ENCODE results near the gene CLEC4G. TPM values are rescaled to one million over a fixed set of nuclear protein-coding genes. Genes with fewer than 3 reads are reported as not detected.

The CLEC4G gene
- total RNA-seq, 3 donors from 2014 or later (not counting 1 experiment from before 2014, with no cell fraction given) = not detected

GRCh38 chr19:7709932-7710460 is 21.9 kb downstream of the CLEC4G start:
- Mint-ChIP-seq H3K27ac (no peak overlapping the region), H3K4me3 (no peak overlapping the region), H3K4me1 (peaks cover 16 to 18% of the 10 kb centered on the region in 2 donors), H3K9me3 (no peaks in the 10 kb centered on the region), H3K36me3 (no peaks in the 10 kb centered on the region), H3K27me3 (ENCODE audit: low read depth in 2 of 2) (peaks cover 0 to 3% of the 10 kb centered on the region in 2 donors)
- Histone ChIP-seq H3K4me1 (ENCODE audit: control insufficient read depth, insufficient read depth, low read length) (peaks cover 32% of the 10 kb centered on the region), H3K9me3 (ENCODE audit: control insufficient read depth, insufficient read depth, low read length) (no peaks in the 10 kb centered on the region), H3K4me3 (ENCODE audit: low read length) (no peak overlapping the region), H3K27me3 (ENCODE audit: control insufficient read depth, insufficient read depth, low read length) (no peaks in the 10 kb centered on the region), H3K27ac (ENCODE audit: low read length) (no peak overlapping the region), H3K36me3 (ENCODE audit: control insufficient read depth, insufficient read depth, low read length) (no peaks in the 10 kb centered on the region)
- intact Hi-C loops (cut with micrococcal nuclease) = no loop called here
- no peak for TF ChIP-seq CTCF (IDR thresholded peaks at IDR 0.05)
- ATAC-seq (no peak), DNase-seq (no peak)
- WGBS (ENCODE audit: insufficient coverage) = 87% methylated on average over 8 of the region's 10 CpGs

GRCh38 chr19:7706955-7707456 is 24.9 kb downstream of the CLEC4G start:
- Histone ChIP-seq H3K4me3 (ENCODE audit: low read length) (no peak overlapping the region), H3K27ac (ENCODE audit: low read length) (peak overlapping the region; percentile 79), H3K9me3 (ENCODE audit: control insufficient read depth, insufficient read depth, low read length) (no peaks in the 10 kb centered on the region), H3K36me3 (ENCODE audit: control insufficient read depth, insufficient read depth, low read length) (no peaks in the 10 kb centered on the region), H3K4me1 (ENCODE audit: control insufficient read depth, insufficient read depth, low read length) (peaks cover 58% of the 10 kb centered on the region), H3K27me3 (ENCODE audit: control insufficient read depth, insufficient read depth, low read length) (no peaks in the 10 kb centered on the region)
- Mint-ChIP-seq H3K36me3 (no peaks in the 10 kb centered on the region), H3K27ac (peak overlapping the region in 1 of 2 donors; percentile 13), H3K4me1 (peaks cover 16 to 18% of the 10 kb centered on the region in 2 donors), H3K4me3 (no peak overlapping the region), H3K9me3 (no peaks in the 10 kb centered on the region), H3K27me3 (ENCODE audit: low read depth in 2 of 2) (peaks cover 0 to 5% of the 10 kb centered on the region in 2 donors)
- no peak for TF ChIP-seq CTCF (IDR thresholded peaks at IDR 0.05)
- 80% methylated on average over 8 of the region's 8 CpGs for WGBS (ENCODE audit: insufficient coverage)
- no peak for ATAC-seq
- no peak for DNase-seq
- intact Hi-C loops (cut with micrococcal nuclease) = no loop called here

GRCh38 chr19:7706188-7706954 is 25.5 kb downstream of the CLEC4G start:
- H3K4me1 Mint-ChIP-seq = peaks cover 16 to 18% of the 10 kb centered on the region in 2 donors
- H3K4me3 ChIP-seq (ENCODE audit: low read length) = no peak overlapping the region
- no peaks in the 10 kb centered on the region for H3K27me3 ChIP-seq (ENCODE audit: control insufficient read depth, insufficient read depth, low read length)
- H3K4me3 Mint-ChIP-seq = peak overlapping the region; percentile 72
- intact Hi-C loops (cut with micrococcal nuclease) = no loop called here
- H3K27ac Mint-ChIP-seq = peak overlapping the region in 1 of 2 donors; percentile 65
- no peak for DNase-seq
- H3K36me3 ChIP-seq (ENCODE audit: control insufficient read depth, insufficient read depth, low read length) = no peaks in the 10 kb centered on the region
- no peaks in the 10 kb centered on the region for H3K36me3 Mint-ChIP-seq
- H3K27me3 Mint-ChIP-seq (ENCODE audit: low read depth in 2 of 2) = peaks cover 0 to 5% of the 10 kb centered on the region in 2 donors
- H3K9me3 Mint-ChIP-seq = no peaks in the 10 kb centered on the region
- peaks cover 62% of the 10 kb centered on the region for H3K4me1 ChIP-seq (ENCODE audit: control insufficient read depth, insufficient read depth, low read length)
- TF ChIP-seq CTCF (IDR thresholded peaks at IDR 0.05) = no peak
- peak overlapping the region; percentile 79 for H3K27ac ChIP-seq (ENCODE audit: low read length)
- WGBS (ENCODE audit: insufficient coverage) = 86% methylated on average over 12 of the region's 14 CpGs
- ATAC-seq = no peak
- H3K9me3 ChIP-seq (ENCODE audit: control insufficient read depth, insufficient read depth, low read length) = no peaks in the 10 kb centered on the region

Measured in natural killer cell (primary cell).